ENCODE measurements around the gene ERGIC1.

Gene ERGIC1

GRCh38 chr5:172832383-172833315, 1.4 kb upstream of the ERGIC1 start:
- peaks cover 29% of the 10 kb centered on the region for H3K79me2 ChIP-seq (ENCODE audit: insufficient read depth, low read length)
- no peak overlapping the region for H3K4me3 ChIP-seq (ENCODE audit: insufficient read depth, low read length, poor library complexity, severe bottlenecking)
- H3F3A ChIP-seq (ENCODE audit: insufficient read depth): 0 out of 2 replicates have a peak, but pooled peaks cover 6% of the 10 kb centered on the region
- no peak overlapping the region for H2AFZ ChIP-seq (ENCODE audit: low read depth, low read length, severe bottlenecking)
- H3K4me2 ChIP-seq (ENCODE audit: low read depth, low read length, poor library complexity, severe bottlenecking): no peak overlapping the region
- no peaks in the 10 kb centered on the region for H4K20me1 ChIP-seq (ENCODE audit: low read depth, low read length)
- H3K27me3 ChIP-seq (ENCODE audit: low read length): no peaks in the 10 kb centered on the region
- H3K9me2 ChIP-seq (replicated peaks; ENCODE audit: insufficient read depth, low read length): no peaks in the 10 kb centered on the region
- H3K9ac ChIP-seq (ENCODE audit: low read length): no peak overlapping the region
- no peaks in the 10 kb centered on the region for H3K9me3 ChIP-seq (ENCODE audit: insufficient read depth, low read length)
- no peak for TF ChIP-seq EZH2phosphoT487 (conservative IDR thresholded peaks at IDR 0.05; ENCODE audit: low read length)
- TF ChIP-seq, protein P1, sequence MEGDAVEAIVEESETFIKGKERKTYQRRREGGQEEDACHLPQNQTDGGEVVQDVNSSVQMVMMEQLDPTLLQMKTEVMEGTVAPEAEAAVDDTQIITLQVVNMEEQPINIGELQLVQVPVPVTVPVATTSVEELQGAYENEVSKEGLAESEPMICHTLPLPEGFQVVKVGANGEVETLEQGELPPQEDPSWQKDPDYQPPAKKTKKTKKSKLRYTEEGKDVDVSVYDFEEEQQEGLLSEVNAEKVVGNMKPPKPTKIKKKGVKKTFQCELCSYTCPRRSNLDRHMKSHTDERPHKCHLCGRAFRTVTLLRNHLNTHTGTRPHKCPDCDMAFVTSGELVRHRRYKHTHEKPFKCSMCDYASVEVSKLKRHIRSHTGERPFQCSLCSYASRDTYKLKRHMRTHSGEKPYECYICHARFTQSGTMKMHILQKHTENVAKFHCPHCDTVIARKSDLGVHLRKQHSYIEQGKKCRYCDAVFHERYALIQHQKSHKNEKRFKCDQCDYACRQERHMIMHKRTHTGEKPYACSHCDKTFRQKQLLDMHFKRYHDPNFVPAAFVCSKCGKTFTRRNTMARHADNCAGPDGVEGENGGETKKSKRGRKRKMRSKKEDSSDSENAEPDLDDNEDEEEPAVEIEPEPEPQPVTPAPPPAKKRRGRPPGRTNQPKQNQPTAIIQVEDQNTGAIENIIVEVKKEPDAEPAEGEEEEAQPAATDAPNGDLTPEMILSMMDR (IDR thresholded peaks at IDR 0.05; ENCODE audit: insufficient read depth, low read length, poor library complexity, severe bottlenecking): no peak
- no peak overlapping the region for H3K27ac ChIP-seq (ENCODE audit: low read depth, low read length)
- no peaks in the 10 kb centered on the region for H3K36me3 ChIP-seq (ENCODE audit: low read length)

GRCh38 chr5:172833372-172833685, 722 bp upstream of the ERGIC1 start:
- TF ChIP-seq, protein P1 (IDR thresholded peaks at IDR 0.05; ENCODE audit: insufficient read depth, low read length, poor library complexity, severe bottlenecking): no peak
- no peak for TF ChIP-seq EZH2phosphoT487 (conservative IDR thresholded peaks at IDR 0.05; ENCODE audit: low read length)
- H3K27me3 ChIP-seq (ENCODE audit: low read length): no peaks in the 10 kb centered on the region
- H3K27ac ChIP-seq (ENCODE audit: low read depth, low read length): no peak overlapping the region
- H3K9me2 ChIP-seq (replicated peaks; ENCODE audit: insufficient read depth, low read length): no peaks in the 10 kb centered on the region
- H4K20me1 ChIP-seq (ENCODE audit: low read depth, low read length): no peaks in the 10 kb centered on the region
- H3K36me3 ChIP-seq (ENCODE audit: low read length): no peaks in the 10 kb centered on the region
- H3K4me3 ChIP-seq (ENCODE audit: insufficient read depth, low read length, poor library complexity, severe bottlenecking): peak overlapping the region; percentile 98
- H3K9ac ChIP-seq (ENCODE audit: low read length): peak overlapping the region; percentile 76
- H3K9me3 ChIP-seq (ENCODE audit: insufficient read depth, low read length): no peaks in the 10 kb centered on the region
- H3K79me2 ChIP-seq (ENCODE audit: insufficient read depth, low read length): peaks cover 33% of the 10 kb centered on the region
- H3F3A ChIP-seq (ENCODE audit: insufficient read depth): 0 out of 2 replicates have a peak, but pooled peaks cover 10% of the 10 kb centered on the region
- no peak overlapping the region for H2AFZ ChIP-seq (ENCODE audit: low read depth, low read length, severe bottlenecking)
- H3K4me2 ChIP-seq (ENCODE audit: low read depth, low read length, poor library complexity, severe bottlenecking): peak overlapping the region; percentile 84

GRCh38 chr5:172834415-172835289, 601 bp downstream of the ERGIC1 start:
- peak overlapping the region; percentile 76 for H3K4me2 ChIP-seq (ENCODE audit: low read depth, low read length, poor library complexity, severe bottlenecking)
- H3F3A ChIP-seq (ENCODE audit: insufficient read depth): 0 out of 2 replicates have a peak, but pooled peaks cover 15% of the 10 kb centered on the region
- TF ChIP-seq, protein P1 (IDR thresholded peaks at IDR 0.05; ENCODE audit: insufficient read depth, low read length, poor library complexity, severe bottlenecking): no peak
- no peak for TF ChIP-seq EZH2phosphoT487 (conservative IDR thresholded peaks at IDR 0.05; ENCODE audit: low read length)
- H3K79me2 ChIP-seq (ENCODE audit: insufficient read depth, low read length): peaks cover 44% of the 10 kb centered on the region
- no peaks in the 10 kb centered on the region for H3K9me2 ChIP-seq (replicated peaks; ENCODE audit: insufficient read depth, low read length)
- peak overlapping the region; percentile 98 for H3K4me3 ChIP-seq (ENCODE audit: insufficient read depth, low read length, poor library complexity, severe bottlenecking)
- H2AFZ ChIP-seq (ENCODE audit: low read depth, low read length, severe bottlenecking): no peak overlapping the region
- no peaks in the 10 kb centered on the region for H4K20me1 ChIP-seq (ENCODE audit: low read depth, low read length)
- no peaks in the 10 kb centered on the region for H3K36me3 ChIP-seq (ENCODE audit: low read length)
- H3K9me3 ChIP-seq (ENCODE audit: insufficient read depth, low read length): no peaks in the 10 kb centered on the region
- H3K9ac ChIP-seq (ENCODE audit: low read length): peak overlapping the region; percentile 76
- H3K27me3 ChIP-seq (ENCODE audit: low read length): no peaks in the 10 kb centered on the region
- peak overlapping the region; percentile 88 for H3K27ac ChIP-seq (ENCODE audit: low read depth, low read length)
